GM21529 (cell line): ENCODE results near the gene SIGLEC7.

Experiments
- ATAC-seq: cut with Tn5 transposase; IDR thresholded peaks from one replicate; pipeline ENCODE4 v1.9.1; 2021; ENCODE audit not compliant: unreplicated experiment

SIGLEC7 gene

GRCh38 chr19:51142119-51142518 is at the start of gene SIGLEC7:
TSS of gene SIGLEC7 (plus strand) at chr19:51142301. CDS start at chr19:51142370, 69 bp downstream.
- no peak for ATAC-seq

- ATAC-seq: no peak
Measured at GRCh38 chr19:51093101-51093500, 49.0 kb upstream of the SIGLEC7 start.

GRCh38 chr19:51093510-51094345 is 48.4 kb upstream of the SIGLEC7 start:
- ATAC-seq: no peak

GRCh38 chr19:51094696-51095279 is 47.3 kb upstream of the SIGLEC7 start:
- ATAC-seq: no peak

- ATAC-seq: no peak
Measured at GRCh38 chr19:51096473-51097165, 45.5 kb upstream of the SIGLEC7 start.

GRCh38 chr19:51097166-51097738 is 44.8 kb upstream of the SIGLEC7 start:
- no peak for ATAC-seq

GRCh38 chr19:51097796-51098195 is 44.3 kb upstream of the SIGLEC7 start:
- ATAC-seq: no peak

GRCh38 chr19:51098365-51099046 is 43.6 kb upstream of the SIGLEC7 start:
- no peak for ATAC-seq

GRCh38 chr19:51099047-51099382 is 43.1 kb upstream of the SIGLEC7 start:
- ATAC-seq: no peak

GRCh38 chr19:51100601-51101000 is 41.5 kb upstream of the SIGLEC7 start:
- no peak for ATAC-seq

- ATAC-seq: no peak
Measured at GRCh38 chr19:51101171-51101865, 40.8 kb upstream of the SIGLEC7 start.

- no peak for ATAC-seq
Measured at GRCh38 chr19:51102991-51103390, 39.1 kb upstream of the SIGLEC7 start.

- ATAC-seq: no peak
Measured at GRCh38 chr19:51103926-51104341, 38.2 kb upstream of the SIGLEC7 start.

GRCh38 chr19:51107406-51108065 is 34.6 kb upstream of the SIGLEC7 start:
- no peak for ATAC-seq

GRCh38 chr19:51108066-51108804 is 33.9 kb upstream of the SIGLEC7 start, which contains the start of gene CTU1:
TSS of gene CTU1 (minus strand) at chr19:51108409. CDS start at chr19:51104569, 3,840 bp downstream.
- ATAC-seq: peak; percentile 93

- ATAC-seq: peak; percentile 32
Measured at GRCh38 chr19:51108805-51109146, 33.3 kb upstream of the SIGLEC7 start.

- no peak for ATAC-seq
Measured at GRCh38 chr19:51110666-51110971, 31.5 kb upstream of the SIGLEC7 start.

- no peak for ATAC-seq
Measured at GRCh38 chr19:51111606-51112005, 30.5 kb upstream of the SIGLEC7 start.

- no peak for ATAC-seq
Measured at GRCh38 chr19:51114087-51114729, 27.9 kb upstream of the SIGLEC7 start.
